ENCODE data around the gene OSER1. TPM values are rescaled to one million over a fixed set of nuclear protein-coding genes. Genes with fewer than 3 reads are reported as not detected.

The OSER1 gene
- total RNA-seq, 1 donor from 2014 or later: 51.8 TPM

- DNase-seq (ENCODE audit: low spot score): no peak
- Histone ChIP-seq H2AFZ (replicated peaks) (peak overlapping the region; percentile 85), H3K9ac (no peak overlapping the region), H3K27ac (no peak overlapping the region), H3K79me2 (ENCODE audit: low read depth) (no peaks in the 10 kb centered on the region), H3K4me2 (no peak overlapping the region), H3K4me3 (no peak overlapping the region), H3K4me1 (no peaks in the 10 kb centered on the region), H3K9me3 (ENCODE audit: low read depth) (no peaks in the 10 kb centered on the region), H3K27me3 (no peaks in the 10 kb centered on the region), H4K20me1 (ENCODE audit: low read depth) (no peaks in the 10 kb centered on the region), H3F3A (ENCODE audit: low read depth) (no peaks in the 10 kb centered on the region), H3K36me3 (no peaks in the 10 kb centered on the region)
- Mint-ChIP-seq H3K27me3 (ENCODE audit: insufficient read depth, low read depth) (peaks cover 12% of the 10 kb centered on the region), H3K27ac (peak overlapping the region; percentile 20), H3K4me3 (no peak overlapping the region), H3K4me1 (peaks cover 3% of the 10 kb centered on the region), H3K36me3 (no peaks in the 10 kb centered on the region), H3K9me3 (no peaks in the 10 kb centered on the region)
- TF ChIP-seq EZH2 (IDR thresholded peaks at IDR 0.05) (no peak), EZH2phosphoT487 (IDR thresholded peaks at IDR 0.05) (no peak), CTCF (IDR thresholded peaks at IDR 0.05) (no peak)
Observed at GRCh38 chr20:44171775-44172571, 38.6 kb downstream of the OSER1 start.

GRCh38 chr20:44170816-44171410 is 39.7 kb downstream of the OSER1 start:
- H3K27ac ChIP-seq: no peak overlapping the region
- no peaks in the 10 kb centered on the region for H3K27me3 ChIP-seq
- H3K4me3 Mint-ChIP-seq: no peak overlapping the region
- H3K4me1 Mint-ChIP-seq: peaks cover 10% of the 10 kb centered on the region
- TF ChIP-seq EZH2phosphoT487 (IDR thresholded peaks at IDR 0.05) (no peak), EZH2 (IDR thresholded peaks at IDR 0.05) (no peak), CTCF (IDR thresholded peaks at IDR 0.05) (no peak)
- H2AFZ ChIP-seq (replicated peaks): peak overlapping the region; percentile 85
- H3K36me3 ChIP-seq: no peaks in the 10 kb centered on the region
- no peak overlapping the region for H3K27ac Mint-ChIP-seq
- no peak overlapping the region for H3K9ac ChIP-seq
- DNase-seq (ENCODE audit: low spot score): no peak
- H3F3A ChIP-seq (ENCODE audit: low read depth): no peaks in the 10 kb centered on the region
- H3K27me3 Mint-ChIP-seq (ENCODE audit: insufficient read depth, low read depth): peaks cover 12% of the 10 kb centered on the region
- no peak overlapping the region for H3K4me3 ChIP-seq
- H3K4me2 ChIP-seq: no peak overlapping the region
- H3K36me3 Mint-ChIP-seq: no peaks in the 10 kb centered on the region
- no peaks in the 10 kb centered on the region for H4K20me1 ChIP-seq (ENCODE audit: low read depth)
- no peaks in the 10 kb centered on the region for H3K79me2 ChIP-seq (ENCODE audit: low read depth)
- no peaks in the 10 kb centered on the region for H3K9me3 Mint-ChIP-seq
- H3K4me1 ChIP-seq: no peaks in the 10 kb centered on the region
- no peaks in the 10 kb centered on the region for H3K9me3 ChIP-seq (ENCODE audit: low read depth)

GRCh38 chr20:44167736-44168135 is 42.8 kb downstream of the OSER1 start:
- H3K4me3 Mint-ChIP-seq: no peak overlapping the region
- no peak overlapping the region for H3K27ac Mint-ChIP-seq
- no peak overlapping the region for H3K9ac ChIP-seq
- no peaks in the 10 kb centered on the region for H4K20me1 ChIP-seq (ENCODE audit: low read depth)
- H3K4me1 ChIP-seq: no peaks in the 10 kb centered on the region
- peaks cover 21% of the 10 kb centered on the region for H3K4me1 Mint-ChIP-seq
- H3K4me2 ChIP-seq: no peak overlapping the region
- H3K36me3 Mint-ChIP-seq: no peaks in the 10 kb centered on the region
- H3K36me3 ChIP-seq: no peaks in the 10 kb centered on the region
- no peaks in the 10 kb centered on the region for H3K9me3 ChIP-seq (ENCODE audit: low read depth)
- no peaks in the 10 kb centered on the region for H3F3A ChIP-seq (ENCODE audit: low read depth)
- no peaks in the 10 kb centered on the region for H3K79me2 ChIP-seq (ENCODE audit: low read depth)
- no peaks in the 10 kb centered on the region for H3K9me3 Mint-ChIP-seq
- no peak overlapping the region for H3K27ac ChIP-seq
- DNase-seq (ENCODE audit: low spot score): no peak
- peaks cover 10% of the 10 kb centered on the region for H3K27me3 Mint-ChIP-seq (ENCODE audit: insufficient read depth, low read depth)
- TF ChIP-seq EZH2phosphoT487 (IDR thresholded peaks at IDR 0.05) (no peak), CTCF (IDR thresholded peaks at IDR 0.05) (no peak), EZH2 (IDR thresholded peaks at IDR 0.05) (no peak)
- no peaks in the 10 kb centered on the region for H3K27me3 ChIP-seq
- no peak overlapping the region for H2AFZ ChIP-seq (replicated peaks)
- H3K4me3 ChIP-seq: no peak overlapping the region

Measured in neural progenitor cell (in vitro differentiated cells).